Esophagus (tissue), 2 donors: ENCODE results near the gene SLC2A14. TPM values are rescaled to one million over a fixed set of nuclear protein-coding genes. Genes with fewer than 3 reads are reported as not detected.
A peak's percentile ranks its signal among the peaks of the same experiment; 100 is the strongest.
"Not testable (repeated sequence)": the region's sequence is repeated elsewhere in the genome, so short reads cannot be mapped to it uniquely, and the experiment has no call there.

Experiments used
- H3K27ac ChIP-seq, 2 donors: one replicate each; pipeline ENCODE4 v1.5.1; 2013; ENCODE audit warnings: low read depth in 2 of 2, mild to moderate bottlenecking in 2 of 2, inconsistent platforms in 1 of 2, low read length in 1 of 2, moderate library complexity in 1 of 2
- H3K27me3 ChIP-seq, 2 donors: one replicate each; pipeline ENCODE4 v1.6.1; 2013; ENCODE audit warnings: low read length in 2 of 2, control low read depth in 1 of 2, mild to moderate bottlenecking in 1 of 2; ENCODE audit not compliant: insufficient read depth in 2 of 2, control insufficient read depth in 1 of 2
- H3K36me3 ChIP-seq, 2 donors: one replicate each; pipeline ENCODE4 v1.6.1; 2013; ENCODE audit warnings: low read length in 1 of 2; ENCODE audit not compliant: control insufficient read depth in 2 of 2, insufficient read depth in 2 of 2
- H3K4me1 ChIP-seq, 2 donors: one replicate each; pipeline ENCODE4 v1.6.1; 2013; ENCODE audit warnings: low read length in 1 of 2; ENCODE audit not compliant: control insufficient read depth in 2 of 2, insufficient read depth in 2 of 2
- H3K4me3 ChIP-seq, 2 donors: one replicate each; pipeline ENCODE4 v1.5.1; 2013; ENCODE audit warnings: low read length in 2 of 2, mild to moderate bottlenecking in 2 of 2, low read depth in 1 of 2, moderate library complexity in 1 of 2
- H3K9me3 ChIP-seq, 2 donors: one replicate each; pipeline ENCODE4 v1.6.1; 2013; ENCODE audit warnings: mild to moderate bottlenecking in 2 of 2, low read depth in 1 of 2, low read length in 1 of 2, moderate library complexity in 1 of 2; ENCODE audit not compliant: control insufficient read depth in 2 of 2, insufficient read depth in 1 of 2
- WGBS, 2 donors: extraction: QIAGEN DNeasy Blood & Tissue Kit; methylation state at CpG; one replicate each; pipeline ENCODE4 v1.1.7; 2013; 5-methylcytosine and 5-hydroxymethylcytosine counted together
- polyA plus RNA-seq, 2 donors: library from polyadenylated mRNA; stranded (reverse); fragments of 200-250 nt; gene quantifications; one replicate each; pipeline ENCODE4 v1.2.3, GENCODE V29; 2013
- donor health status: healthy with polysubstance abuse.
- donor health status: Bipolar disorder and iron deficiency.

The SLC2A14 gene
- polyA plus RNA-seq, 2 donors = not detected

- 52 to 70% methylated on average over 6 of the region's 6 CpGs for WGBS, 2 donors
- Histone ChIP-seq H3K9me3 (no peaks in the 10 kb centered on the region), H3K36me3 (no peaks in the 10 kb centered on the region), H3K27ac (no peak overlapping the region), H3K4me1 (no peaks in the 10 kb centered on the region), H3K4me3 (no peak overlapping the region), H3K27me3 (no peaks in the 10 kb centered on the region)
These were observed 16.2 kb downstream of the SLC2A14 start for GRCh38 chr12:7856516-7856915.

DNA sequence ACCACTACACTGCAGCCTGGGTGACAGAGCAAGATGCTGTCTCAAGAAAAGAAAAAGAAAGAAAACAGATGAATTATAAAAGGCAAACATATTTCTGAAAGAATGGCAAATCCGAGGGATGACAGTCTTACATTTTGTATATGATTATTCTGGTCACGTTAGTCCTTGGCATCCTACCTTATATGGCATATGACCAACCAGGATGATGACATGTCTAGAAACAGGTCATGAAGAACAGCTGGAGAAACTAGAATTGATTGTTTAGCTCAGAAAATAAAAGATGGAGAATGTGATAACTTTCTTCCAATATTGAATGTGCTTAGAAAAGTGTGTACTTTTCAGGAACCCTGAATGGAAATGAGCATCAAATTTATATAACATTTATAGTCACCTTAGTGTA is 19.2 kb downstream of the SLC2A14 start:
- Histone ChIP-seq H3K27me3 (no peaks in the 10 kb centered on the region), H3K27ac (no peak overlapping the region), H3K36me3 (no peaks in the 10 kb centered on the region), H3K4me1 (no peaks in the 10 kb centered on the region), H3K4me3 (no peak overlapping the region), H3K9me3 (no peaks in the 10 kb centered on the region)
- WGBS, 2 donors = 41 to 42% methylated on average over 2 of the region's 2 CpGs

DNA sequence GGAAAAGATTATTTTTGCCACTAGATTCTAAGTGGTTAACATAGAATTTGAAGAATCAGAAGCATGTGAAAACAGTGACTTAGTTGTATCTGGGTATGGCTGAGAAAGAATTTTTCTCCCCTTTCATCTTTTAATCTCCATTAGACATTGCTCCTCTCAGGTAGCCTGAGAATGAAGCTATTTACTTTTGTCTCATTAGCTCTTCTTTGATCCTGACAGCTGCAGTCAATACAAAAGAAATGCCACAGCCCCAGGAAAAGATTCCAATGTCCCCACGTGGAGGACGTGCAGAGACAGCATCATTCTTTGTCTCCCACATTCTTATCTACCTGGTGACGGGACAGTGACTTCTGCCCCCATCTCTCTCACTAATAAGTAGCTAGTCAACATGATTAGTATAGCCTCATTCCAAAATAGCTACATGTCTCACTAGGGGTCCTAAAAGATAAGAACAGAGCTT is 21.1 kb downstream of the SLC2A14 start:
- 31 to 52% methylated on average over 3 of the region's 3 CpGs for WGBS, 2 donors
- not testable (repeated sequence) for H3K4me1 ChIP-seq, H3K4me3 ChIP-seq, H3K9me3 ChIP-seq, H3K27me3 ChIP-seq, H3K36me3 ChIP-seq, H3K27ac ChIP-seq

GRCh38 chr12:7850099-7850498 is 22.6 kb downstream of the SLC2A14 start:
- not testable (repeated sequence) for H3K36me3 ChIP-seq, H3K27ac ChIP-seq, H3K4me1 ChIP-seq, H3K9me3 ChIP-seq, H3K4me3 ChIP-seq, H3K27me3 ChIP-seq
- 97 to 98% methylated on average over 5 of the region's 5 CpGs for WGBS, 2 donors

DNA sequence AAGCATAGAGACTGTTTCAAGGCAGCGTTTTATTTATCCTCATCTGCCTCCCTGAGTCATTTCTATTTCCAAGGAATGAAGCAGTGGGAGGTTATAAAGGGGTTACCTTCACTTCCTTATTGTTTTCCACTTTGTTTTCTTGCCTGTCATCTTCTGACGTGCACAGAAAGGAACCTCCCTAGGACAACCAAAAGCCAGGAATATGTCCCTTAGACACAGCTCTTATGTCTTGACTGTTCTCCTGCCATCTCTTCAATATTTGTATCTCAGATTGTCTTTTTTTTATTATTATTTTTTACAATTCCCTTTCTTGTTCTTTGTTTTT is 24.7 kb downstream of the SLC2A14 start:
- not testable (repeated sequence) for H3K4me3 ChIP-seq, H3K4me1 ChIP-seq, H3K27ac ChIP-seq, H3K9me3 ChIP-seq, H3K27me3 ChIP-seq, H3K36me3 ChIP-seq
- WGBS, 2 donors = 17 to 27% methylated on average over 2 of the region's 2 CpGs

DNA sequence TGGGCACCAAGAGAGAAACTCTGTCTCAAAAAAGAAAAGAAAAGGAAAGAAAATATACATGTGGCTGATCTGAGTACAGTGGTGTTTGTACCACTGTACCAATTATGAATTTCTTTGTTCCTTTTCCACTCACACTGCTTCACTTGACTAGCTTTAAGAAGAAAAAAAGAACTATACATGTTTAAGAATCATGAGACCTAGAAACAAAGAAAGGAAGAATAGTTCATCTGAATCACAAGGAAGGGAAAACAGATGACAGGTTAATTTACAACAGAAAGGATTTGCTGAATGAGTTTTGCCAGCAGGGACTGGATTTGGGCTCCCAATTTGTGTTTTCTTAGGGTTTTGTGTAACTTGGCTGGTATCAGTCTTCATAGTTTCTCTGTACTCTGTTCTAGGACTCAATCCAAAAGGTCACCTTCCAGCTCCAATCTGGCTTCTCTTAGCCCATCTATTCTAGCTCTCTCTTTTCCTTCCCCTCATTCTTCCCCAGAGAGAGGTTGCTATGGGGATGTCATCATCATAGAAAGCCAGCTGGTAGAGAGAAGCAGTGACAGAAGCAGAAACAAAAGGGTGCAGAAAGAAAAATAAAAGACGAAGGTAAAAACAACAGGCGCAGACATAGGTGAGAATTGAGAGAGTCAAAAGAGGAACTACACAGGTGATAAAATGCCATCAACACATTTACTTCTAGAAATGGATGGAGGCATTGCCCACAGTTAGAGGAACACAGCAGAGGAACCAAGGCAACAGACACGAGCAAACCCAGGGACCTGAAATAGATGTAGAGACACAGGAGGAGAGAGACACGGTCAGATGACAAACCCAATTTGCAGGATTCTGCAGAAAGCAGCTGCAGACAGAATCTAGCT is 25.3 kb downstream of the SLC2A14 start:
- H3K27ac ChIP-seq, H3K9me3 ChIP-seq, H3K27me3 ChIP-seq, H3K4me3 ChIP-seq, H3K4me1 ChIP-seq, H3K36me3 ChIP-seq: not testable (repeated sequence)
- 23 to 30% methylated on average over 2 of the region's 4 CpGs for WGBS, 2 donors

- Histone ChIP-seq H3K36me3 (no peaks in the 10 kb centered on the region), H3K27me3 (no peaks in the 10 kb centered on the region), H3K4me1 (no peaks in the 10 kb centered on the region), H3K9me3 (no peaks in the 10 kb centered on the region), H3K4me3 (no peak overlapping the region), H3K27ac (no peak overlapping the region)
- 78 to 81% methylated on average over 5 of the region's 5 CpGs for WGBS, 2 donors
These were observed 28.6 kb downstream of the SLC2A14 start for GRCh38 chr12:7844116-7844515.

DNA sequence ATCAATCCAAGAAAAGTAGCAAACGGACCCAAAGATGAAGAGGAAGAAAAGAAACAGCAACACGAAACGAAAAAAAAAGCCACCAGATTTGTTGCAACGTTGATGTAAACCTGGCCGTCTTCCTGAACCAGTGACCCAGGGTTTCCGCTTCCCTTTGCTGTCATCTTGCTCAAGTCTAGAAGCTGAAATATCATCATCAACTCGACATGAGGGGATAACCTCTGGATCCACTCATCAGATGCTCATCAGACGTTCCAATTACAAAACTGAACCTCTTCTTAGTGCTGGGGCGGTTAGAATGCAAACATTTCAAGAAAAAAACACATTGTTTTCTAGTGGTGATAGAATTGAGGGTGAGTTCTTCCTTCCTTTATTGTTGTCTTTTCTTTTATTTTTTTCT is 29.1 kb downstream of the SLC2A14 start:
- H3K36me3 ChIP-seq, H3K27ac ChIP-seq, H3K27me3 ChIP-seq, H3K9me3 ChIP-seq, H3K4me3 ChIP-seq, H3K4me1 ChIP-seq: not testable (repeated sequence)
- 40 to 61% methylated on average over 3 to 4 of the region's 9 CpGs for WGBS, 2 donors

DNA sequence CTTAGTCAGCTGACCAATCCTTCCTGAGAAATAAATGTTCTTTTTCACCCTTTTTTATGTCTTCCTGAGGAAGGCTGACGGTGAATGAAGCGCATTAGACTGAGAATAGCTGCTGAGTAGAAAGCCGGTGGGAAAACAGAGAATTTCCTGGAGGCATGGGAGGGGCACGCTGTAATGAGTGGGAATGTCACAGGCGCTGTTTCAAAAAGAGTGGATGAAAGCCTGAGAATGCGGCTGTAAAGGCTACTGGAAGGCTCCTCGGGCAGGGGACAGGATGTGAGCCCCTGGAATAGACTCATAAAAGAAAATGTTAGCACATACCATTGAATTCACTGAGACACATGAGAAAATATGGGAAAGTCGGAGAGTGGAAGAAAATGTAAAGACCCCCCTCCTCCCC is 29.6 kb downstream of the SLC2A14 start:
- H3K27me3 ChIP-seq, H3K9me3 ChIP-seq, H3K36me3 ChIP-seq, H3K4me1 ChIP-seq, H3K4me3 ChIP-seq: not testable (repeated sequence)
- WGBS, 2 donors = 48% methylated on average over 5 of the region's 8 CpGs
- H3K27ac ChIP-seq = peak overlapping the region in 1 of 2 donors; percentile 21

- H3K36me3 ChIP-seq, H3K4me1 ChIP-seq, H3K9me3 ChIP-seq, H3K27me3 ChIP-seq, H3K4me3 ChIP-seq, H3K27ac ChIP-seq: not testable (repeated sequence)
- WGBS, 2 donors = 93 to 95% methylated on average over 9 of the region's 9 CpGs
These were observed 30.3 kb downstream of the SLC2A14 start for GRCh38 chr12:7842444-7842843.
